ENCODE data around the gene PPTC7. TPM values are rescaled to one million over a fixed set of nuclear protein-coding genes. Genes with fewer than 3 reads are reported as not detected.

Gene PPTC7
- total RNA-seq, 2 donors from 2014 or later: 11.2 to 21.8 TPM

GRCh38 chr12:110554184-110554583 is 28.9 kb downstream of the PPTC7 start:
- Histone ChIP-seq H3K4me3 (no peak overlapping the region), H3K36me3 (no peaks in the 10 kb centered on the region), H3K27me3 (replicated peaks; ENCODE audit: insufficient read depth) (no peaks in the 10 kb centered on the region), H3K4me1 (replicated peaks) (no peaks in the 10 kb centered on the region), H3K27ac (no peak overlapping the region), H3K9me3 (no peaks in the 10 kb centered on the region)
- TF ChIP-seq POLR2AphosphoS5 (IDR thresholded peaks at IDR 0.05) (no peak), POLR2A (IDR thresholded peaks at IDR 0.05) (no peak)
- TF ChIP-seq, protein P1, sequence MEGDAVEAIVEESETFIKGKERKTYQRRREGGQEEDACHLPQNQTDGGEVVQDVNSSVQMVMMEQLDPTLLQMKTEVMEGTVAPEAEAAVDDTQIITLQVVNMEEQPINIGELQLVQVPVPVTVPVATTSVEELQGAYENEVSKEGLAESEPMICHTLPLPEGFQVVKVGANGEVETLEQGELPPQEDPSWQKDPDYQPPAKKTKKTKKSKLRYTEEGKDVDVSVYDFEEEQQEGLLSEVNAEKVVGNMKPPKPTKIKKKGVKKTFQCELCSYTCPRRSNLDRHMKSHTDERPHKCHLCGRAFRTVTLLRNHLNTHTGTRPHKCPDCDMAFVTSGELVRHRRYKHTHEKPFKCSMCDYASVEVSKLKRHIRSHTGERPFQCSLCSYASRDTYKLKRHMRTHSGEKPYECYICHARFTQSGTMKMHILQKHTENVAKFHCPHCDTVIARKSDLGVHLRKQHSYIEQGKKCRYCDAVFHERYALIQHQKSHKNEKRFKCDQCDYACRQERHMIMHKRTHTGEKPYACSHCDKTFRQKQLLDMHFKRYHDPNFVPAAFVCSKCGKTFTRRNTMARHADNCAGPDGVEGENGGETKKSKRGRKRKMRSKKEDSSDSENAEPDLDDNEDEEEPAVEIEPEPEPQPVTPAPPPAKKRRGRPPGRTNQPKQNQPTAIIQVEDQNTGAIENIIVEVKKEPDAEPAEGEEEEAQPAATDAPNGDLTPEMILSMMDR (IDR thresholded peaks at IDR 0.05): no peak
- intact Hi-C loops (cut with DNase I): no loop called here
- over 99% methylated on average over 3 of the region's 3 CpGs for WGBS
- DNase-seq (ENCODE audit: low spot score): no peak

DNA sequence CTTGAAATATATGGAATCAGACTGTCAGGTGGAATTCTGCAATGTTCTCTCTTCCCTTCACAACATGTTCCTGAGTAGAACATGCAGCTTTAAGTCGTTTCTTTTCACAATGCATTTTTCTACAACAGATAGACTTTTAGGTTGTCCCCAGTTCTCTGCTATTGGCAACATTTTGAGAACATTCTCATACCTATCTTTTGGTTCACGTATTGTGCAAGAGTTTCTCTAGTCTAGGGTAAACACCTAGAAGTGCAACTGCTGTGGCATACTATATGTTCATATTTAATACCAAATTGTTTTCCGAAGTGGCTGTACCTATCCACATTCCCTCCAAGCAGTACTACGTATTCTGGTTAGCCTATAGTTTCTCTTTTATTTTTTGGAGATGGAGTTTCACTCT is 32.1 kb downstream of the PPTC7 start:
- intact Hi-C loops (cut with DNase I): no loop called here
- no peak overlapping the region for H3K27ac ChIP-seq
- WGBS: 85% methylated on average over 4 of the region's 4 CpGs
- H3K36me3 ChIP-seq: no peaks in the 10 kb centered on the region
- peaks cover under 1% of the 10 kb centered on the region for H3K4me1 ChIP-seq (replicated peaks)
- H3K27me3 ChIP-seq (replicated peaks; ENCODE audit: insufficient read depth): no peaks in the 10 kb centered on the region
- H3K9me3 ChIP-seq: no peaks in the 10 kb centered on the region
- no peak for DNase-seq (ENCODE audit: low spot score)
- no peak overlapping the region for H3K4me3 ChIP-seq
- TF ChIP-seq POLR2A (IDR thresholded peaks at IDR 0.05) (no peak), POLR2AphosphoS5 (IDR thresholded peaks at IDR 0.05) (no peak)
- TF ChIP-seq, protein P1 (IDR thresholded peaks at IDR 0.05): no peak

GRCh38 chr12:110549716-110550115 is 33.4 kb downstream of the PPTC7 start:
- WGBS: 89% methylated on average over 2 of the region's 2 CpGs
- no peaks in the 10 kb centered on the region for H3K36me3 ChIP-seq
- no peak overlapping the region for H3K4me3 ChIP-seq
- H3K27me3 ChIP-seq (replicated peaks; ENCODE audit: insufficient read depth): no peaks in the 10 kb centered on the region
- no peak overlapping the region for H3K27ac ChIP-seq
- TF ChIP-seq, protein P1 (IDR thresholded peaks at IDR 0.05): no peak
- TF ChIP-seq POLR2AphosphoS5 (IDR thresholded peaks at IDR 0.05) (no peak), POLR2A (IDR thresholded peaks at IDR 0.05) (no peak)
- intact Hi-C loops (cut with DNase I): loop anchor here (5.0 kb wide), 1 partner anchor 33 kb away; the partner anchor contains the start of gene PPTC7
- H3K9me3 ChIP-seq: no peaks in the 10 kb centered on the region
- DNase-seq (ENCODE audit: low spot score): no peak
- H3K4me1 ChIP-seq (replicated peaks): peaks cover 10% of the 10 kb centered on the region

DNA sequence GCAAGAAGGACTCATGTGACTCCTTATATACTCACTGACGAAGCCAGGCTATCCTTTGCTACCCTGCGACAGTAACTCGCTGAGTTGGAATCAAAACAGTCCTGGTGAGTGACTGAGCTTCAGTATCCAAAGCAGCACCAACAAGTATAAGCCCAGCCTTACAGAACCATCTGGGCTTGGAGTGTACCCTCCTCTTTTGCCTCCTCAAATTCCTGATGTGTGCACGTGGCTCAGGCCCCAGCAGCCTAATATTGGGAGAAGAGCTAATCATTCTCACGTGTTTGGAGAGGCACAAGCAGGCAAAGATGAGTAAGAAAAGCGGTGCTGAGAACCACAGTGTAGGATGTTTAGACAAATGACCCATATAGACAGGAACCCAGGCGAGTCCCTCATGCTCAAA is 34.4 kb downstream of the PPTC7 start:
- Histone ChIP-seq H3K27ac (no peak overlapping the region), H3K4me3 (no peak overlapping the region), H3K36me3 (no peaks in the 10 kb centered on the region), H3K9me3 (no peaks in the 10 kb centered on the region), H3K27me3 (replicated peaks; ENCODE audit: insufficient read depth) (no peaks in the 10 kb centered on the region), H3K4me1 (replicated peaks) (peaks cover 15% of the 10 kb centered on the region)
- TF ChIP-seq POLR2A (IDR thresholded peaks at IDR 0.05) (no peak), POLR2AphosphoS5 (IDR thresholded peaks at IDR 0.05) (peak; percentile 11)
- TF ChIP-seq, protein P1 (IDR thresholded peaks at IDR 0.05): no peak
- intact Hi-C loops (cut with DNase I): loop anchor here (5.0 kb wide), 1 partner anchor 34 kb away; the partner anchor contains the start of gene PPTC7
- WGBS: 76% methylated on average over 7 of the region's 7 CpGs
- no peak for DNase-seq (ENCODE audit: low spot score)

- no peaks in the 10 kb centered on the region for H3K9me3 ChIP-seq
- 76% methylated on average over 2 of the region's 2 CpGs for WGBS
- no peak for DNase-seq (ENCODE audit: low spot score)
- no peak overlapping the region for H3K4me3 ChIP-seq
- intact Hi-C loops (cut with DNase I): loop anchor here (5.0 kb wide), 1 partner anchor 35 kb away; the partner anchor contains the start of gene PPTC7
- no peaks in the 10 kb centered on the region for H3K36me3 ChIP-seq
- no peaks in the 10 kb centered on the region for H3K27me3 ChIP-seq (replicated peaks; ENCODE audit: insufficient read depth)
- peaks cover 22% of the 10 kb centered on the region for H3K4me1 ChIP-seq (replicated peaks)
- H3K27ac ChIP-seq: no peak overlapping the region
- TF ChIP-seq, protein P1 (IDR thresholded peaks at IDR 0.05): no peak
- TF ChIP-seq POLR2AphosphoS5 (IDR thresholded peaks at IDR 0.05) (no peak), POLR2A (IDR thresholded peaks at IDR 0.05) (no peak)
Measured at GRCh38 chr12:110547090-110547489, 36.0 kb downstream of the PPTC7 start.
